Motor neuron (in vitro differentiated cells): ENCODE measurements around the gene GAB2. TPM values are rescaled to one million over a fixed set of nuclear protein-coding genes. Genes with fewer than 3 reads are reported as not detected.

Experiments
- ATAC-seq, 8 experiments: fragments of 200-7000 bp; cut with Tn5 transposase; replicated peaks in 6 of 8; 2 replicates each; pipeline ENCODE4 v1.8.0; 2021; ENCODE audit warnings: mild to moderate bottlenecking in 8 of 8, moderate library complexity in 8 of 8
- H3K27ac ChIP-seq, 2 donors: fragments of 250-450 bp; sonication (Bioruptor Pico); 2 replicates each; pipeline ENCODE4 v1.9.0; 2021; ENCODE audit warnings: antibody characterized with exemption in 2 of 2, mild to moderate bottlenecking in 2 of 2, moderate library complexity in 1 of 2
- H3K4me1 ChIP-seq, 2 donors: fragments of 250-450 bp; sonication (Bioruptor Pico); replicated peaks in 1 of 2; 2 replicates each; pipeline ENCODE4 v1.6.1; 2021; ENCODE audit warnings: antibody characterized with exemption in 2 of 2, mild to moderate bottlenecking in 2 of 2, moderate library complexity in 1 of 2
- H3K4me3 ChIP-seq, 5 donors: fragments of 250-450 bp; sonication (Bioruptor Pico); 2 replicates each; pipeline ENCODE4 v1.9.0; 2021; ENCODE audit warnings: antibody characterized with exemption in 5 of 5, mild to moderate bottlenecking in 5 of 5, moderate library complexity in 4 of 5
- WGBS, 10 experiments: fragments of 450-650 bp; shearing (Covaris generic); methylation state at CpG; one replicate each; pipeline ENCODE4 v1.0.0; 2022; 5-methylcytosine and 5-hydroxymethylcytosine counted together
- in situ Hi-C, 9 experiments: fragments of 400-800 bp; cut with MboI; loops; one replicate each; pipeline ENCODE4 v1.15.0; 2021; ENCODE audit warnings: low sequenced_read_pairs in 9 of 9, low pct_unique_long_range_greater_than_20kb in 2 of 9; ENCODE audit not compliant: unreplicated experiment in 9 of 9
- total RNA-seq, 8 experiments: library from RNA; unstranded; fragments of 300-600 nt; gene quantifications; 2 replicates each; pipeline versions ENCODE4 v1.2.3 to v1.2.4, GENCODE V29; 2022

The GAB2 gene
- total RNA-seq, 8 experiments from 2014 or later, result 2.5 to 44.1 (median 25.6) TPM

- H3K27ac ChIP-seq, result no peak overlapping the region
- no peak for ATAC-seq
- H3K4me3 ChIP-seq, result no peak overlapping the region
- H3K4me1 ChIP-seq, result peaks cover 17 to 20% of the 10 kb centered on the region in 2 donors
- WGBS, 10 experiments, result 31 to 100% (median 80%) methylated on average over 1 to 3 of the region's 3 CpGs; no CpG with 5 or more reads in 1 of the 10 experiments
- in situ Hi-C loops, result no loop called here
Observed at GRCh38 chr11:78266451-78266850, 151.2 kb downstream of the GAB2 start.

DNA sequence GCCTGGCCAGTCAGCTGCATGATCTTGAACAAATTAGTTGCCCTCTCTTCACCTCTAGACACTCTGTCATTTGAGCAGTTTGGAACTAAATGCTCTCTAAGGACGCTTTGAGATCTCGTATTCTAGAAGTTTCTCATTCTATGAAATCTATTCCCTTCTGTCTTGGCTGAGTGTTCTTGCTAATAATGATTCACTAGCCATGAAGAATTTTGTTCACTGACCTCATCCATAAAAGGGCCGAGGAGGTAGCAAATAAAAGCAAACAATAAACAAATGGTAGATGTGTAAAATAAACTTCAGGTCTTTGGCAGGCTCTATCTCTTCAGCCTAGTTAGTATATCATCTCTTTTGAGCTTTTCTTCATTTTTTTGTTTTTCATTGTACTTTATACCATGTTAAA is 152.3 kb downstream of the GAB2 start:
- Histone ChIP-seq H3K4me1 (peaks cover 13 to 27% of the 10 kb centered on the region in 2 donors), H3K27ac (no peak overlapping the region), H3K4me3 (no peak overlapping the region)
- in situ Hi-C loops, result no loop called here
- ATAC-seq, result no peak
- WGBS, 10 experiments, result 10 to 73% (median 42%) methylated on average over 2 to 3 of the region's 3 CpGs; no CpG with 5 or more reads in 1 of the 10 experiments

DNA sequence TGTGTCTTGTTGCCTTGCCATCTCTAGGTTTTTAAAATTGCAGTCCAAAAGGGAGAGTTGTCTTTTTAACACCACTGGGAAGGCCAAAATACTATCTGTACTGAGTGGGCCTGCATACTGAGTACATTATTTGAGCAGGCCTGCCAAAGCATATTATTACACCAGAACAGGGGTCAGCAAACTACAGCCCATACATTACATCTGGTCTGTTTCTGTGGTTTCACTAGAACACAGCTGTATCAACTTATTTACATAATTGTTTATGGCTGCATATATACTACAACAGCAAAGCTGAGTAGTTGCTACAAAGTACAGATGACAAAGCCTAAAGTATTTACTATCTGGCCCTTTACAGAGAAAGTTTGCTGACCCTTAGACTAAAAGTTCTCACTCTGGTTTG is 154.9 kb downstream of the GAB2 start:
- Histone ChIP-seq H3K4me1 (peaks cover 16 to 32% of the 10 kb centered on the region in 2 donors), H3K27ac (no peak overlapping the region), H3K4me3 (no peak overlapping the region)
- peak in 2 of 8 experiments; percentile 29 to 60 for ATAC-seq
- in situ Hi-C loops, result no loop called here

GRCh38 chr11:78262238-78262637 is 155.4 kb downstream of the GAB2 start:
- in situ Hi-C loops, result no loop called here
- Histone ChIP-seq H3K27ac (no peak overlapping the region), H3K4me1 (peaks cover 16 to 32% of the 10 kb centered on the region in 2 donors), H3K4me3 (no peak overlapping the region)
- ATAC-seq, result no peak
- 62 to 100% (median 93%) methylated on average over 1 to 4 of the region's 5 CpGs; no CpG with 5 or more reads in 3 of the 10 experiments for WGBS, 10 experiments

DNA sequence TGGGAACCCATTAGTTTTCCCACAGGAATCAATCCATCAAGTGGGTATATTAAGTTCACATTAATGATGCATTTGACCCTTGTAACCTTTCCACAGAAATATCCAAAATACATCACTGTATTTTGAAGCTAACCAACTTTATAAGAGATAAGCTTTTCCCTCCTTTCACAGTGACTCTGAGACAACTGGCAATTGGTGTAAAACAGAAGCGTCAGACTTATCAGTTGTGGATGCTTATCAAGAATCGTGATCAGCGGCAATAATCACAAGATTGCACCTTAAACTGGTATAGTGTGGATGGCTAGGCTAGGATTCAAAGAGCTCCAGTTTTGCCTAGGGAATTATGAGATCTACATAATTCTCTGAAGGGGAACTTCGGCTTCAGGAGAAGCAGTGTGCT is 155.8 kb downstream of the GAB2 start:
- Histone ChIP-seq H3K4me3 (no peak overlapping the region), H3K27ac (no peak overlapping the region), H3K4me1 (peaks cover 16 to 32% of the 10 kb centered on the region in 2 donors)
- in situ Hi-C loops, result no loop called here
- WGBS, 10 experiments, result 70 to 100% (median 85%) methylated on average over 1 to 4 of the region's 4 CpGs
- no peak for ATAC-seq

GRCh38 chr11:78261367-78261766 is 156.3 kb downstream of the GAB2 start:
- no peak for ATAC-seq
- 61 to 100% (median 80%) methylated on average over 1 to 4 of the region's 4 CpGs; no CpG with 5 or more reads in 3 of the 10 experiments for whole genome bisulfite sequencing, 10 experiments

GRCh38 chr11:78259777-78260487 is 157.7 kb downstream of the GAB2 start:
- in situ Hi-C loops, result no loop called here
- H3K27ac ChIP-seq, result peak overlapping the region in 1 of 2 donors; percentile 40
- no peak overlapping the region for H3K4me3 ChIP-seq
- H3K4me1 ChIP-seq, result peaks cover 16 to 28% of the 10 kb centered on the region in 2 donors
- ATAC-seq, result peak in 5 of 8 experiments; percentile 78 to 99 (median 86)
- WGBS, 10 experiments, result 42 to 92% (median 70%) methylated on average over 2 to 8 of the region's 8 CpGs; no CpG with 5 or more reads in 2 of the 10 experiments

More at GRCh38 chr11:78261367-78261766, 156.3 kb downstream of the GAB2 start:
- Histone ChIP-seq H3K27ac (no peak overlapping the region), H3K4me1 (peaks cover 16 to 32% of the 10 kb centered on the region in 2 donors), H3K4me3 (no peak overlapping the region)
- in situ Hi-C loops, result no loop called here

GRCh38 chr11:78257654-78258053 is 160.0 kb downstream of the GAB2 start:
- H3K4me3 ChIP-seq, result no peak overlapping the region
- 79 to 100% (median 97%) methylated on average over 1 to 3 of the region's 3 CpGs; no CpG with 5 or more reads in 3 of the 10 experiments for WGBS, 10 experiments

DNA sequence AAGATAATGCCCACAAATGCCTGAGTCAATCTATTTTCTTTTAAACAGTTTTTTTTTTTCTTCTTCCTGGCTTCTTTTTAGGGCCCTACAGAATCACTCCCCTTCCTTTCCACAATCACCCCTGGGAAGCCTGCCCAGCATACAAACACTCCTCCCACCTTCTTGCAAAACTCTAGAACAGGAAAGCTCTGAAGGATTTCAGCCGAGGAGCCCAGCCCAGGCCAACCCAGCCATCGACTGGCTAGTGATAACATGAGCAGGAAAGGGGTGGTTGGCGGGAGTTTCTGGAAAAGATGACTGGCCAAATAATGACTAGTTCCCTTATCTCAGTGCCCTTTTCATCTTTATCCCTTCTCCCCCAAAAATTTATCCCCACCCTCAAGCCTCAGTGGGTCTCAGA is 160.7 kb downstream of the GAB2 start:
- peaks cover 18 to 33% of the 10 kb centered on the region in 2 donors for H3K4me1 ChIP-seq
- no peak overlapping the region for H3K4me3 ChIP-seq
- 0 to 100% (median 67%) methylated on average over 1 to 3 of the region's 3 CpGs; no CpG with 5 or more reads in 2 of the 10 experiments for WGBS, 10 experiments
- ATAC-seq, result peak in 2 of 8 experiments; percentile 85 to 92
- H3K27ac ChIP-seq, result no peak overlapping the region
- in situ Hi-C loops, result no loop called here

More at GRCh38 chr11:78257654-78258053, 160.0 kb downstream of the GAB2 start:
- no peak for ATAC-seq
- Histone ChIP-seq H3K27ac (no peak overlapping the region), H3K4me1 (peaks cover 14 to 30% of the 10 kb centered on the region in 2 donors)
- in situ Hi-C loops, result no loop called here

- H3K27ac ChIP-seq, result no peak overlapping the region
- no peak for ATAC-seq
- H3K4me1 ChIP-seq, result peaks cover 26 to 33% of the 10 kb centered on the region in 2 donors
- 77 to 100% (median 93%) methylated on average over 1 to 2 of the region's 2 CpGs; no CpG with 5 or more reads in 1 of the 10 experiments for WGBS, 10 experiments
- in situ Hi-C loops, result no loop called here
- no peak overlapping the region for H3K4me3 ChIP-seq
Observed at GRCh38 chr11:78255919-78256318, 161.7 kb downstream of the GAB2 start.

GRCh38 chr11:78254268-78254667 is 163.4 kb downstream of the GAB2 start:
- in situ Hi-C loops, result no loop called here
- no peak overlapping the region for H3K4me3 ChIP-seq
- peaks cover 19 to 20% of the 10 kb centered on the region in 2 donors for H3K4me1 ChIP-seq
- ATAC-seq, result no peak
- H3K27ac ChIP-seq, result no peak overlapping the region
- 60 to 100% (median 94%) methylated on average over 1 to 4 of the region's 4 CpGs; no CpG with 5 or more reads in 1 of the 10 experiments for WGBS, 10 experiments

GRCh38 chr11:78253797-78254196 is 163.8 kb downstream of the GAB2 start:
- H3K27ac ChIP-seq, result no peak overlapping the region
- peaks cover 19 to 20% of the 10 kb centered on the region in 2 donors for H3K4me1 ChIP-seq
- H3K4me3 ChIP-seq, result no peak overlapping the region
- WGBS, 10 experiments, result 48 to 100% (median 91%) methylated on average over 1 to 4 of the region's 4 CpGs
- ATAC-seq, result peak in 1 of 8 experiments; percentile 15
- in situ Hi-C loops, result no loop called here

GRCh38 chr11:78251083-78251775 is 166.4 kb downstream of the GAB2 start:
- peak in 2 of 8 experiments; percentile 87 to 95 for ATAC-seq
- Histone ChIP-seq H3K4me3 (no peak overlapping the region), H3K27ac (no peak overlapping the region), H3K4me1 (peaks cover 19 to 20% of the 10 kb centered on the region in 2 donors)
- 0 to 100% (median 90%) methylated on average over 1 of the region's 1 CpG; no CpG with 5 or more reads in 6 of the 10 experiments for WGBS, 10 experiments
- in situ Hi-C loops, result no loop called here
